Suprapubic skin (tissue), 4 donors: ENCODE measurements around the gene ITIH2.

ENCODE experiments used
- EP300 ChIP-seq: sonication (generic); formaldehyde crosslinking; IDR thresholded peaks from one replicate; pipeline ENCODE4 v1.6.1; 2017; ENCODE audit warnings: antibody characterized with exemption
- POLR2A ChIP-seq, 2 donors: fragments of 450-650 bp; IDR thresholded peaks; one replicate each; pipeline ENCODE4 v1.6.1; 2017; ENCODE audit warnings: antibody characterized with exemption in 2 of 2, mild to moderate bottlenecking in 2 of 2, moderate library complexity in 2 of 2
- POLR2AphosphoS5 ChIP-seq, 3 donors: sonication (generic); formaldehyde crosslinking; IDR thresholded peaks; one replicate each; pipeline ENCODE4 v1.6.1; 2017; ENCODE audit warnings: antibody characterized with exemption in 3 of 3
- TF ChIP-seq, protein P1 (sequence below), 2 donors: fragments of 200-600 bp in 1 of 2; fragments of 450-650 bp in 1 of 2; sonication (generic) in 1 of 2; IDR thresholded peaks; one replicate each; pipeline ENCODE4 v1.5.1; 2016 to 2019; ENCODE audit warnings: antibody characterized with exemption in 2 of 2, mild to moderate bottlenecking in 1 of 2, moderate library complexity in 1 of 2

DNA sequence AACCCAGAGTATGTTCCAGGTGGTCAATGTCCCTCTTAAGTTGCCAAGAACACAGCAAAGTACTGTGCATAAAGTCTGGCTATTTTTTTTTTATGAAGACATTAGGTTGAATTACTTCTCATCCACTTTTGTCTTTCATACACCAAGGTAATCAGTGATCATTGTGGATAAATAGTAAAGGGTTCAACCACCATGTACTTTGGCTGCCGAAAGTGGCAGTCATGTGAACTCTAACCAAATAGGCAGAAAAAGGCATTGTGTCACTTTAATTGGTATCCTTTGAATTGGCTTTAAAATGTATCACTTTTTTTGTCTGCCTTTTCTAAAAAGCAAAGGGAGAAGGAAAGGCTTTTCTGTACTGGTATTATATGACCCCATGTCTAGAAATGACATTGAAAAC is 7.3 kb downstream of the ITIH2 start:
- TF ChIP-seq, protein P1, sequence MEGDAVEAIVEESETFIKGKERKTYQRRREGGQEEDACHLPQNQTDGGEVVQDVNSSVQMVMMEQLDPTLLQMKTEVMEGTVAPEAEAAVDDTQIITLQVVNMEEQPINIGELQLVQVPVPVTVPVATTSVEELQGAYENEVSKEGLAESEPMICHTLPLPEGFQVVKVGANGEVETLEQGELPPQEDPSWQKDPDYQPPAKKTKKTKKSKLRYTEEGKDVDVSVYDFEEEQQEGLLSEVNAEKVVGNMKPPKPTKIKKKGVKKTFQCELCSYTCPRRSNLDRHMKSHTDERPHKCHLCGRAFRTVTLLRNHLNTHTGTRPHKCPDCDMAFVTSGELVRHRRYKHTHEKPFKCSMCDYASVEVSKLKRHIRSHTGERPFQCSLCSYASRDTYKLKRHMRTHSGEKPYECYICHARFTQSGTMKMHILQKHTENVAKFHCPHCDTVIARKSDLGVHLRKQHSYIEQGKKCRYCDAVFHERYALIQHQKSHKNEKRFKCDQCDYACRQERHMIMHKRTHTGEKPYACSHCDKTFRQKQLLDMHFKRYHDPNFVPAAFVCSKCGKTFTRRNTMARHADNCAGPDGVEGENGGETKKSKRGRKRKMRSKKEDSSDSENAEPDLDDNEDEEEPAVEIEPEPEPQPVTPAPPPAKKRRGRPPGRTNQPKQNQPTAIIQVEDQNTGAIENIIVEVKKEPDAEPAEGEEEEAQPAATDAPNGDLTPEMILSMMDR (IDR thresholded peaks at IDR 0.05), result no peak
- TF ChIP-seq POLR2A (IDR thresholded peaks at IDR 0.05) (no peak), POLR2AphosphoS5 (IDR thresholded peaks at IDR 0.05) (no peak), EP300 (no peak)
